Gastroesophageal sphincter (tissue), 3 donors: ENCODE data around the gene C17orf58.

ENCODE experiments used
- EP300 ChIP-seq: sonication (generic); formaldehyde crosslinking; IDR thresholded peaks from one replicate; pipeline ENCODE4 v1.6.1; 2017; ENCODE audit warnings: antibody characterized with exemption, mild to moderate bottlenecking
- POLR2A ChIP-seq, 2 donors: fragments of 450-650 bp; IDR thresholded peaks; one replicate each; pipeline ENCODE4 v1.6.1; 2017; ENCODE audit warnings: antibody characterized with exemption in 2 of 2, mild to moderate bottlenecking in 2 of 2, moderate library complexity in 1 of 2
- POLR2AphosphoS5 ChIP-seq: sonication (generic); formaldehyde crosslinking; IDR thresholded peaks from one replicate; pipeline ENCODE4 v1.6.1; 2017; ENCODE audit warnings: antibody characterized with exemption
- TF ChIP-seq, protein P1 (sequence below), 4 experiments: fragments of 200-600 bp in 2 of 4; fragments of 450-650 bp in 2 of 4; sonication (generic) in 1 of 4; IDR thresholded peaks; one replicate each; pipeline ENCODE4 v1.5.1; 2017 to 2019; ENCODE audit warnings: antibody characterized with exemption in 4 of 4, mild to moderate bottlenecking in 2 of 4, moderate library complexity in 2 of 4

DNA sequence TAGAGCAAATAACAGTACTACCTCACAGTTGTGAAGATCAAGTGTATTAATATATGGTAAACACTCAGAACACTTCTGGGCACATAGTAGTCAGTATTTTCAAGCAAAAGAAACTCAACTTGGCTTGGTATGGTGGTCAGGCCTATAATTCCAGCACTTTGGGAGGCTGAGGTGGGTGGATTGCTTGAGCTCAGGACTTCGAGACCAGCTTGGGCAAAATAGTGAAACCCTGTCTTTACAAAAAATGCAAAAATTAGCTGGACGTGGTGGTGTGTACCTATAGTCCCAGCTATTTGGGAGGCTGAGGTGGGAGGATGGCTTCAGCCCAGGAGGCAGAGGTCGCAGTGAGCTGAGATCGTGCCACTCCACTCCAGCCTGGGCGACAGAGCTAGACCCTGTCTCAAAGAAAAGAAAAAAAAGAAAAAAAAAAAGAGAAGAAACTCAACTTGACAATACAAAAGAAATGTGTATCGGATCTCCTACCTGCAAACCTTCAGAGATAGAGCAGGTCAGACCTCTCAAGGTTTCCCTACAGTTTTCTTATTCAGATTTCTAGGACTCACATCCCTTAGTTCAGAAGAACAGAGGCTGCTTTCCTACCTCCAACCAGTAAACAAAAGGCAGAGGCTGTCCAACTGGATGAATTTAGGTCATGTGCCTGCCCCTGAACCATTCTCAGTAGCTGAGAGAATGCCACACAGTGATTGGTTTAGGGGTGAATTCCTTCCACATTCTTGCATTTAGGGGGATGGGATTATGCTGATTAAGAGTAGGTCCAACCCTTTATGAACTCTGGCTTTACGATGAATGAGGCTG is 37.6 kb upstream of the C17orf58 start:
- TF ChIP-seq POLR2A (IDR thresholded peaks at IDR 0.05) (no peak), POLR2AphosphoS5 (no peak), EP300 (no peak)
- TF ChIP-seq, protein P1, sequence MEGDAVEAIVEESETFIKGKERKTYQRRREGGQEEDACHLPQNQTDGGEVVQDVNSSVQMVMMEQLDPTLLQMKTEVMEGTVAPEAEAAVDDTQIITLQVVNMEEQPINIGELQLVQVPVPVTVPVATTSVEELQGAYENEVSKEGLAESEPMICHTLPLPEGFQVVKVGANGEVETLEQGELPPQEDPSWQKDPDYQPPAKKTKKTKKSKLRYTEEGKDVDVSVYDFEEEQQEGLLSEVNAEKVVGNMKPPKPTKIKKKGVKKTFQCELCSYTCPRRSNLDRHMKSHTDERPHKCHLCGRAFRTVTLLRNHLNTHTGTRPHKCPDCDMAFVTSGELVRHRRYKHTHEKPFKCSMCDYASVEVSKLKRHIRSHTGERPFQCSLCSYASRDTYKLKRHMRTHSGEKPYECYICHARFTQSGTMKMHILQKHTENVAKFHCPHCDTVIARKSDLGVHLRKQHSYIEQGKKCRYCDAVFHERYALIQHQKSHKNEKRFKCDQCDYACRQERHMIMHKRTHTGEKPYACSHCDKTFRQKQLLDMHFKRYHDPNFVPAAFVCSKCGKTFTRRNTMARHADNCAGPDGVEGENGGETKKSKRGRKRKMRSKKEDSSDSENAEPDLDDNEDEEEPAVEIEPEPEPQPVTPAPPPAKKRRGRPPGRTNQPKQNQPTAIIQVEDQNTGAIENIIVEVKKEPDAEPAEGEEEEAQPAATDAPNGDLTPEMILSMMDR (IDR thresholded peaks at IDR 0.05), result no peak
